Dermis lymphatic vessel endothelial cell (primary cell): ENCODE data around the gene TPRN. TPM values are rescaled to one million over a fixed set of nuclear protein-coding genes. Genes with fewer than 3 reads are reported as not detected.

Experiments
- total RNA-seq: library from RNA; depleted of rRNA; stranded (reverse); fragments of >200 nt; gene quantifications from 2 replicates; pipeline ENCODE4 v1.2.1, GENCODE V29; 2014

The TPRN gene
- total RNA-seq = 2.3 and 3.4 TPM in 2 replicates

GRCh38 chr9:137200311-137201204 is at the start of gene TPRN:
Gene TPRN, minus strand, starts transcription at chr9:137200741. Its CDS starts 30 bp downstream, at chr9:137200711.

DNA sequence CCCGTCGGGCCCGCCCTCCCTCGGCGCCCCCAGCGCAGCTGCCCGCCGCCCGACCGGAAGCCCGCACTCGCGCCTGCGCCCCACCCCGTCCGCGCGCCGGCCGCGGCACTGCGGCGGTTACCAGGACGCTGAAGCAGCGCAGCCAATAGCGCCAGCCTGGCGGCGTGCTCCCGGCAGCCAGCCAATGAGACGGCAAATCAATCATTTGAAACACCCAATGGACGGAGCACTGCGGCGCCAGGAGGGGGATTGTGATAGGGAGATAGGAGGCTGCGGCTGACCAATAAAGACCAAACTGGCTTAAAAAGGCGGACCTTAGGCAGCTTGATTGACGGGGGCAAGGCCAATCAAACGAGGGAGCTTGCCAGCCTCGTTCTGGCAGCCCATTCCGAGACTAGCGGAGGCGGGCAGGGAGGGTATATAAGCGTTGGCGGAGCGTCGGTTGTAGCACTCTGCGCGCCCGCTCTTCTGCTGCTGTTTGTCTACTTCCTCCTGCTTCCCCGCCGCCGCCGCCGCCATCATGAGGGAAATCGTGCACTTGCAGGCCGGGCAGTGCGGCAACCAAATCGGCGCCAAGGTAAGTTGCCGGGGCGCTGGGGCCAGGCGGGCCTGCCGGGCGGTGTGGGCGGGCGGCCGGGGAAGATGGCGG is 40.4 kb upstream of the TPRN start, which contains the start of gene TUBB4B:
TSS of gene TUBB4B (plus strand) at position 447 of the 649 bp plus-strand sequence. CDS start at position 521, 74 bp downstream.

DNA sequence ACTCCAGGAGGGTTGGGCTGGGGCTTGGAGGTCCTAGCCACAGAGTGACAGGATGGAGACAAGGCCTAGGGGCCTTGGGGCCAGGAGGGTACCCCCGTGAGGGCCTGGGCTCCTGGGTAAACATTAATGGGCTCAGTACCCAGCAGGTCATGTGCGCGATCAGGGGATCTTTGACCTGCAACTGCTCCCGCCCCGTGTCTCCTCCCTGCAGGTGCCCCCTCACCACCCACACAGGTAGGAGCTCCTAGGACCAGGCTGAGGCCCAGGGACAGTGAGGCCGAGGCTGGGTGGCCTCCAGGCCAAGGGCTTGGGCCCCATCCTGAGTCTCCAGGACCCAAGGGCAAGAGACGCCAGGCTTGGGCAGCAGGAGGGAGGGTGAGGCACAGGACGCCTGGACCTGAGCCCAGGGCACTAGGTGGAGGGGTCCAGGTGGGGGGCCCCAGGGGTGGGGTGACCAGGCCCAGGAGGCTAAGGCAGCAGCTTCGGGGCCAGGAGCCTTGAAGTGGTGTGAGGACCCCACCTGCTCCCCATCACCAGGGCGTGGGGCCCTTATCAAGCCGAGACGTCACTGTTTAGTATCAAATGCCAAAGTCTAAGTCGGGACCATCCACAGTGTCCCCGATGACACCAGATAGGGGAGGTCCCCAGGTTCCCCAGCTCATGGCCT is 30.3 kb upstream of the TPRN start, which contains the start of gene SLC34A3:
TSS of gene SLC34A3 (plus strand) at position 197 of the 667 bp plus-strand sequence. CDS start 802 bp downstream, outside the sequence.

DNA sequence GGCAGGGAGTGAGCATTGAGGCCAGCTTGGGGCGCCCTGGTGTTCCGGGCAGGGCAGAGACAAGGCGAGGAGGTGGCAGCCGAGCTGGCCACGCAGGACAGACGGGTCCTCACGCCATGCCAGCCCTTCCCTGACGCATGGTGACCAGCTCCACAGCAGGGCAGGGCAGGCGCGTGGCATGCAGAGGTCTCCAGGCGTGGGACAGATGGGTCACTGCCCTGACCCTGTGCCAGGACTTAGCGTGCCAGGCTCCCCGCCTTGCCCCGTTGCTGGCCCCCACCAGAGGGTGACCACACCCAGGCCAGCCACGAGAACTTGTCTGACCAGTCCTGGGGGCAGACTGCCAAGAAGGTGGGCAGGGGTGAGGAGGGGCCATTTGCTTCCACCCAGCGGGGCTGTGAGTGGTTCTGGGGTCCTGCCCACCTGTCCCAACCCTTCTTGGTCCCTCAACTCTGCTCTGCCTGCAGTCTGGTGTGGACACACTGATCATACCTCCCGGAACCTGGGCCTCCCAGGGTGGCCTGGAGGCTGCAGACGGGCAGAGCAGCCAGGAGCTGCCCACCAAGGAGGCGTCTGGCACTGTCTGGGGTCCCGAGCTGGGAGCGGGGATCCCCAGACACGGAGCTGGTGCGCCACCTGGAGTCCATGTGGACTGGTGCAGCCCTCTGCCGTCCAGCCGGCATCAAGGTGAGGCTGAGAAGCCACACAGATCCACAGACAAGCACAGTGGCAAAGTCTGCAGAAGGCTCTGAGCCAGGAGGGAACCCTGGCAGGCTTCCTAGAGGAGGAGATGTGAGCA is 26.7 kb upstream of the TPRN start, which contains the start of gene RNF224:
TSS of gene RNF224 (plus strand) at position 449 of the 799 bp plus-strand sequence. CDS start 834 bp downstream, outside the sequence.

GRCh38 chr9:137224830-137225694 is 24.5 kb upstream of the TPRN start, which contains the start of gene CYSRT1:
Gene CYSRT1, plus strand, starts transcription at chr9:137225174. Its CDS starts 448 bp downstream, at chr9:137225622.

DNA sequence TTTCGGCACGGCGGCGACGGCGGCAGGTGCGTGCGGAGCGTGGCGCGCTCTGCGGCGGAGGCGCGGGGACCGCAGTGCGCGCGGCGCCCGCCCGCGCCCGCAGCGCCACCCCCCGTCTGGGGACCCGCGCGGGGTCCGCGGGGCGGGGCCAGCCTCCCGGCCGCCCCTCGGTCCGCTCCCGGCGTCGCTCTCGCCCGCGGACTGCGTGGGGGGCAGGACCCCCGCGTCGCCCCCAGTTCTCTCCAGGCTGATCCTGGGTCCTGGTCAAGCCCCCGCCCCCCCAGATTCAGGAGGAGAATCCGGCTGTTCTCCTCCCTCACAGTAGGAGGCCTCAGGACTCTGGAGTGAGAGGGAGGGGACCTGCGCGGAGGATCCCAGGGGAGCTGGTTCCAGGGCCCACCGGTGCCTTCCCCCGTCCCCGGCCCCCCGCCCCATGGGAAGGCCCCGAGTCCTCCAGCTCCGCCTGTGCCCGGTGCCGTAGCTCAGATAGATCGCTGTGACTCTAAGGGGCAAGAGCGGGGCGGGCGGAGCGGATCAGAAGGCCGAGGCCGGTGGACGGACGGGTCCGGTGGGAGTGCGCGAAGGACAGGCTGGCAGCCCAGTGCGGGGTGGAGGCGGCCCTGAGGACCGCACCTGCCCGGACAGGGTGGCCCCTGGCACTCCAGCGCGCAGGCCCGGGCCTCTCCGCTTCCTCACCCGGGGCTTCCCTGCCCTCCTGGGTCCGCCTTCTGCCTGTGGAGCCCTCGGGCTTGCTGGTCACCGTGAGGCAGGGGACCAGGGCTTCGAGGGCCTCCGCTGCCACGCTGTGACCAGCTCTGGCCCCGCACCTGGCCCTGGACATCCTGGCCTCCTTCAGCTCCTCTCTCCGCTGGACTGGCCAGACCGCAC is 21.9 kb upstream of the TPRN start, which contains the start of gene RNF208:
TSS of gene RNF208 (minus strand) at position 51 of the 888 bp plus-strand sequence. CDS start 1,028 bp downstream, outside the sequence.

DNA sequence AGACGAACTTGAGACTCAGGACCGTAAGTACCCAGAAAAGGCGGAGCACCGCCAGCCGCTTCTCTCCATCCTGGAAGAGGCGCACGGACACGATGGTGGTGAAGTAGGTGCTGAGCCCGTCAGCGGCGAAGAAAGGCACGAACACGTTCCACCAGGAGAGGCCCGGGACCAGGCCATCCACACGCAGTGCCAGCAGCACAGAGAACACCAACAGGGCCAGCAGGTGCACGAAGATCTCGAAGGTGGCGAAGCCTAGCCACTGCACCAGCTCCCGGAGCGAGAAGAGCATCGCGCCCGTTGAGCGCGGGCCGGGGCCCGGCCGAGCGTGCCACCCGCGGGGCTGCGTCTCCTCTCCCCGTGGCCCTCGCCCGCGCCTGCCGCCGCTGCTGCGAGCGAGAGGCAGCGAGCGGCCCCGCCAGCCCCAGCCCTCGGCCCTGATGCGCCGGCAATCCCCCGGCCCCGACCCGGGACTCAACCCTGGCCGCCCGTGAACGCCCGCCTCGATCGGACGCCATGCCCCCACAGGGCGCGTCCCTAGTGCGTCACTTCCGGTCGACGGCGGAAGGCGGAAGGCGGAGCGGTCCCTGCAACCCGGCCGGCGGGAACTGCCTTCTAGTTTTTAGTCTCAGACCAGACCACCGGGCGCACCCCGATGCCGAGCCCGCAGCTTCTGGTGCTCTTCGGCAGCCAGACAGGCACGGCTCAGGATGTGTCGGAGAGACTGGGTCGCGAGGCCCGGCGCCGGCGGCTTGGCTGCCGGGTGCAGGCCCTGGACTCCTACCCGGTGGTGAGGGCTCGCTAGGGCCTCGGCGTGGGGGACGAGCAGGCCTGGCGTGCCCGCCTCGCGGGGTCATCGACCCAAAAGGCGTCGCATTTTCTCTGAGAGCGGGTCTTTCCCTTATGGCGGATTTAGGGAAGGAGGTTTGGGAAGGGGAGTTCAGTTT is 4.9 kb upstream of the TPRN start, which contains the start of the genes NDOR1 and TMEM203:
TSS of gene NDOR1 (plus strand) at position 575 of the 944 bp plus-strand sequence. CDS start at position 653, 78 bp downstream.
TSS of gene TMEM203 (minus strand) at position 523 of the 944 bp plus-strand sequence. CDS start at position 289, 234 bp downstream.

DNA sequence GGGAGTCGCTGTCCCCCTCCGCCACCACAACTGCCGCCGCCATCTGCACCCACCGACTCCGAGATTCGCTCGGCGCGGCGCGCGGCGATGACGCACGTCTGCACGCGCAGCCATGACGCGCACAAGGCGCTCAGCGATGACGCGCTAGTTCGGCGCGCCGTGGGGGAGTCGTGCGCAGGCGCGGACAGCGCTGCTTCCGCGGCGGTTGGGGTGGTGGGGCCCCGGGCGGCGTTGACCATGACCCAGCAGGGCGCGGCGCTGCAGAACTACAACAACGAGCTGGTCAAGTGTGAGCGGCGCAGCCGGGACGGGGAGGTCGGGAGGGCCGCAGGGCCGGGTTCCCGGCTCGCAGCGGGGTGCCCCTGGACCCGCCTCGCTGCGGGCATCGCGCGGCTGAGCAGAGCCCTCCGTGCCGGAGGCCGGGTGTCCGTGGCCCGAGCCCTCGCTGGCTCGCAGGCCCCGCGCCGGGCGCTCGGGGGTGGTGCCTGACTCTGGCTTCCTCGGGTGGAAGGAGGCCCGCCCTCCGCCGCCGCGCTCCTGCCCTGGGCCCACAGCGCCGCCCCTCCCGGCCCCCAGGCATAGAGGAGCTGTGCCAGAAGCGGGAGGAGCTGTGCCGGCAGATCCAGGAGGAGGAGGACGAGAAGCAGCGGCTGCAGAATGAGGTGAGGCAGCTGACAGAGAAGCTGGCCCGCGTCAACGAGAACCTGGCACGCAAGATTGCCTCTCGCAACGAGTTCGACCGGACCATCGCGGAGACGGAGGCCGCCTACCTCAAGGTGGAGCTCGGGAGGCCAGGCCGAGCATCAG is 11.8 kb downstream of the TPRN start, which contains the start of the genes ANAPC2 and SSNA1:
TSS of gene ANAPC2 (minus strand) at position 71 of the 807 bp plus-strand sequence. CDS start at position 43, 28 bp downstream.
TSS of gene SSNA1 (plus strand) at position 187 of the 807 bp plus-strand sequence. CDS start at position 238, 51 bp downstream.

GRCh38 chr9:137169896-137170358 is 30.6 kb downstream of the TPRN start, which contains the start of gene LRRC26:
Gene LRRC26, minus strand, starts transcription at chr9:137170051. Its CDS starts 108 bp downstream, at chr9:137169943.

Other genes starting within 250 kb of the TPRN start
- gene LCN12, start 248.5 kb downstream of the TPRN start, total RNA-seq = 0.11 TPM in 1 of 2 replicates, not detected in the other
- gene PTGDS, start 223.2 kb downstream of the TPRN start, total RNA-seq = 0.43 and 2.8 TPM in 2 replicates
- gene LCNL1, start 217.7 kb downstream of the TPRN start, total RNA-seq = under 0.01 TPM in 1 of 2 replicates, not detected in the other
- gene PAXX, start 208.3 kb downstream of the TPRN start, total RNA-seq = 8.0 and 9.2 TPM in 2 replicates
- gene CLIC3, start 204.2 kb downstream of the TPRN start, total RNA-seq = not detected in 2 replicates
- 4.8 and 6.8 TPM in 2 replicates for gene ABCA2, start 172.5 kb downstream of the TPRN start, total RNA-seq
- not detected in 2 replicates for gene FUT7, start 168.7 kb downstream of the TPRN start, total RNA-seq
- gene NPDC1, start 154.6 kb downstream of the TPRN start, total RNA-seq = 4.8 and 8.2 TPM in 2 replicates
- gene ENTPD2, start 146.7 kb downstream of the TPRN start, total RNA-seq = not detected in 2 replicates
- gene SAPCD2, start 130.2 kb downstream of the TPRN start, total RNA-seq = 2.0 and 2.5 TPM in 2 replicates
- gene UAP1L1, start 123.2 kb downstream of the TPRN start, total RNA-seq = 19.7 and 21.1 TPM in 2 replicates
- gene MAN1B1, start 113.8 kb downstream of the TPRN start, total RNA-seq = 54.2 and 55.7 TPM in 2 replicates
- gene DPP7, start 86.0 kb downstream of the TPRN start, total RNA-seq = 77.3 and 94.1 TPM in 2 replicates
- under 0.01 TPM in 1 of 2 replicates, not detected in the other for gene GRIN1, start 61.6 kb downstream of the TPRN start, total RNA-seq
- gene LRRC26, start 30.7 kb downstream of the TPRN start, total RNA-seq = not detected in 2 replicates
- gene TMEM210, start 28.7 kb downstream of the TPRN start, total RNA-seq = 0.09 TPM in 1 of 2 replicates, not detected in the other
- 19.9 and 20.9 TPM in 2 replicates for gene ANAPC2, start 12.2 kb downstream of the TPRN start, total RNA-seq
- 81.8 and 83.4 TPM in 2 replicates for gene SSNA1, start 12.1 kb downstream of the TPRN start, total RNA-seq
- 21.4 and 23.5 TPM in 2 replicates for gene TMEM203, start 4.9 kb upstream of the TPRN start, total RNA-seq
- 2.1 and 2.2 TPM in 2 replicates for gene NDOR1, start 5.0 kb upstream of the TPRN start, total RNA-seq
- gene RNF208, start 21.5 kb upstream of the TPRN start, total RNA-seq = 0.09 and 0.11 TPM in 2 replicates
- gene CYSRT1, start 24.4 kb upstream of the TPRN start, total RNA-seq = 0.22 and 0.26 TPM in 2 replicates
- not detected in 2 replicates for gene RNF224, start 26.8 kb upstream of the TPRN start, total RNA-seq
- not detected in 2 replicates for gene SLC34A3, start 30.2 kb upstream of the TPRN start, total RNA-seq
- gene TUBB4B, start 40.5 kb upstream of the TPRN start, total RNA-seq = 76.1 and 80.8 TPM in 2 replicates
- 0.54 TPM in 1 of 2 replicates, not detected in the other for gene STPG3, start 50.5 kb upstream of the TPRN start, total RNA-seq
- 51.5 and 52.8 TPM in 2 replicates for gene NELFB, start 54.6 kb upstream of the TPRN start, total RNA-seq
- gene TOR4A, start 77.0 kb upstream of the TPRN start, total RNA-seq = 24.7 and 25.0 TPM in 2 replicates
- 23.0 and 41.4 TPM in 2 replicates for gene NRARP, start 101.5 kb upstream of the TPRN start, total RNA-seq
- gene EXD3, start 222.4 kb upstream of the TPRN start, total RNA-seq = 13.8 and 14.6 TPM in 2 replicates
- gene NOXA1, start 222.7 kb upstream of the TPRN start, total RNA-seq = 0.95 and 2.3 TPM in 2 replicates
- 0.17 and 0.33 TPM in 2 replicates for gene ENTPD8, start 240.6 kb upstream of the TPRN start, total RNA-seq